GM10266 (cell line): ENCODE measurements around the gene ARHGEF19.
"Not testable (repeated sequence)": the region's sequence is repeated elsewhere in the genome, so short reads cannot be mapped to it uniquely, and the experiment has no call there.

Experiments used
- DNase-seq: peaks from one replicate; pipeline ENCODE4 v3.0.0; 2012; ENCODE audit errors: extremely low spot score
- CTCF ChIP-seq: IDR thresholded peaks from 2 replicates; pipeline ENCODE4 v1.5.1; 2012; ENCODE audit warnings: mild to moderate bottlenecking, low read depth; ENCODE audit not compliant: control insufficient read depth, insufficient read depth; ENCODE audit errors: missing control alignments

Gene ARHGEF19

GRCh38 chr1:16202281-16203210 is 9.9 kb downstream of the ARHGEF19 start:
- no peak for TF ChIP-seq CTCF
- no peak for DNase-seq

GRCh38 chr1:16199700-16200099 is 12.8 kb downstream of the ARHGEF19 start:
- TF ChIP-seq CTCF = no peak

GRCh38 chr1:16199157-16199501 is 13.3 kb downstream of the ARHGEF19 start:
- DNase-seq = no peak
- TF ChIP-seq CTCF = no peak

More at GRCh38 chr1:16199700-16200099, 12.8 kb downstream of the ARHGEF19 start:
- no peak for DNase-seq

GRCh38 chr1:16198444-16199156 is 13.9 kb downstream of the ARHGEF19 start:
- DNase-seq = no peak
- TF ChIP-seq CTCF = no peak

- TF ChIP-seq CTCF = no peak
- DNase-seq = no peak
Observed at GRCh38 chr1:16196874-16197273, 15.6 kb downstream of the ARHGEF19 start.

GRCh38 chr1:16196139-16196538 is 16.3 kb downstream of the ARHGEF19 start:
- DNase-seq = not testable (repeated sequence)

- TF ChIP-seq CTCF = no peak
- DNase-seq = no peak
Observed at GRCh38 chr1:16195518-16195905, 16.9 kb downstream of the ARHGEF19 start.
